HG03097 (cell line): ENCODE results near the gene RALGPS1.

Source experiments
- ATAC-seq: cut with Tn5 transposase; IDR thresholded peaks from one replicate; pipeline ENCODE4 v1.9.1; 2021; ENCODE audit not compliant: unreplicated experiment, low FRiP score

Gene RALGPS1

GRCh38 chr9:127263664-127264063 is 349.1 kb downstream of the RALGPS1 start:
- ATAC-seq = no peak

DNA sequence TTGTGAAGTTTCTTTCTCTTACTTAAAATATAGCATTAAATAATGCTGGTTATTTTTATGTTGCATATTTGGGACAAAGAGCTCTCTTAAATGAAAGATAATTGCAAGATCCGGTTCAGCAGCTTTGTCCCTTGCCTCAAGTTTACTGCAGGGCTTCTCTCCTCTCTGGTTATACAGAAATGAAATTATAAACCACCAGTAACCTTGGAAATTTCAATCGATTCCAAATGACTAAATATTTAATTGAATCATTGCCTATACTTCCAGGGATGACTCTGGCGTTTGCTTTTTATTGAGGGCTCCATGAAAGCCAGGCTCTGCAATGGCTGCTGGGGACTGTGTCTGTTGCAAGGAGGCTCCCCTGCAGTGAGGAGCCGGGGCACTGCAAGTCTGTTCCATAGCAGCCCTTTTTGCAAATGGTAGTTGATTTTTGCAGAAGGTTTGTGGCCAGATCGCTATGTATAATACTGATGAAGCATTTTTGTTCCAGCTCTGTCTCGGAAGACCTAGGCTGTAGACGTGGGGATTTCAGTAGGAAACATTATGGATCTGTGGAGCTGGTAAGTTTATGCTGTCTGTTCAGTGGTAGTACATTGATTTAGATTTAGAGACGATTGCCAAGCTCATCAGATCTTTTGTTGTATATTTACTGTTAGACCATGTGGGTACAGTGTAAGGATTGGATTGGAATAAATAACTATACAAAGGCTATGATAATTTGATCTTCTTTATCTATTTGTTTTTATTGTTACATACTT is 350.1 kb downstream of the RALGPS1 start, which contains the start of gene GARNL3:
GARNL3 (plus strand) TSS at position 313 of the 758 bp plus-strand sequence; CDS start at position 417, 104 bp downstream.
- ATAC-seq = no peak

DNA sequence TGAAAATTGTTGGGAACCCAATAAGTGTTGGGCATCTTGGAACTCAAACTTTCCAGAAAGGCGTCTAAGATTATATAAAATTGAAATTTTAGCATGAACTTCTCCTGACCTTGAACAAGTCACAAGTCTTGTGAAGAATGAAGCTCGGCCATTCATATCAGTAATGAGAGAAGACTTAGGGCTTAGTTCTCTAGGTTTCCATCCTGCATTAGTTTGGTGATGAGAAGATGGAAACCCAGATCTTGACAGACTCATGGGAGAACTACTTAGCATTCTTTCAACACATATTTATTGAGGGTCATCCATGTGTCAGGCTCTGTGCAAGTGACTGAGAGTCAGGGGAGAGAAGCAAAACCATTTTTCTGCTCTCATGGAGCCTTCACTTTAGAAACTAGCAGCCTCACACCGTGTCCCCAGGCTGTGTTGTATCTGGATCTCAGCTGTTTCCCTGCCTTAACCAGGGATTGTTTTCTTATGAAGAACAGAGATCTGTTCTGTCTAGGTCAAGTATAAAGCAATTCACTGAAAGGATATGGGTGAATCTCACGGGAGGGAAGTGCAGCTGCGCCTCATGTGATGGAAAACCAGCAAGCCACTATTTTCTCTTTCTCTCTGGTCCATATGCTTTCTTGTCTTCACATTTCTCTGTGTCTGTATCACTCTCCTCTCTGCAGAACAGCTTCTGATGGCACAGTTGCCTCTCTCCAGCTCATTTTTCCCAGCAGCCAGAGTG is 353.4 kb downstream of the RALGPS1 start:
- ATAC-seq = no peak

DNA sequence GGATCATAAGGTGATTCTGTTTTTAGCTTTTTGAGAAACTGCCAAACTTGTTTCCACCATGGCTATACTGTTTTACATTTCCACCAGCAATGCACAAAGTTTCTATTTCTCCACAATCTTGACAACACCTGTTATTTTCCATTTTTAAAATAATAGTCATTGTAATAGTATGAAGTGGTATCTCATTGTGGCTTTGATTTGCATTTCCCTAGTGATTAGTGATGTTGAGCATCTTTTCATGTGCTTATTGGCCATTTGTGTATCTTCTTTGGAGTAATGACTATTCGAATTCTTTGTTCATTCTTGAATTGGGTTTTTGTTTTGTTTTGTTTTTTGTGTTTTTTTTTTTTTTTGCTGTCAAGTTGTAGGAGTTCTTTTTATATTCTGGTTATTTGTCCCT is 354.9 kb downstream of the RALGPS1 start:
- ATAC-seq = no peak
